Naive B cell (primary cell): ENCODE measurements around the gene PRAC2. TPM values are rescaled to one million over a fixed set of nuclear protein-coding genes. Genes with fewer than 3 reads are reported as not detected.

Source experiments
- ATAC-seq, 2 donors: fragments of 150-1000 bp; cut with Tn5 transposase; 2 replicates each; pipeline ENCODE4 v1.10.0; 2021; ENCODE audit warnings: low read depth in 2 of 2, mild to moderate bottlenecking in 2 of 2, moderate library complexity in 2 of 2
- DNase-seq: peaks from one replicate; pipeline ENCODE4 v3.0.0; 2022
- H3K27ac Mint-ChIP-seq, 6 donors: one replicate each; pipeline ENCODE4 v1.8.0; 2020 to 2022; ENCODE audit warnings: mild to moderate bottlenecking in 6 of 6, mixed read lengths in 6 of 6, moderate library complexity in 5 of 6, inconsistent platforms in 2 of 6
- H3K27me3 Mint-ChIP-seq, 3 donors: one replicate each; pipeline ENCODE4 v1.8.0; 2021 to 2022; ENCODE audit warnings: mixed read lengths in 3 of 3, mild to moderate bottlenecking in 1 of 3
- H3K36me3 Mint-ChIP-seq, 2 donors: one replicate each; pipeline ENCODE4 v1.8.0; 2020 to 2022; ENCODE audit warnings: mixed read lengths in 2 of 2, inconsistent platforms in 1 of 2, mild to moderate bottlenecking in 1 of 2
- H3K4me1 Mint-ChIP-seq, 3 donors: one replicate each; pipeline ENCODE4 v1.8.0; 2020 to 2022; ENCODE audit warnings: mixed read lengths in 3 of 3, inconsistent platforms in 1 of 3, mild to moderate bottlenecking in 1 of 3, moderate library complexity in 1 of 3
- H3K4me3 Mint-ChIP-seq, 8 donors: one replicate each; pipeline ENCODE4 v1.8.0; 2020 to 2022; ENCODE audit warnings: mild to moderate bottlenecking in 8 of 8, mixed read lengths in 8 of 8, moderate library complexity in 8 of 8, inconsistent platforms in 2 of 8
- H3K9me3 Mint-ChIP-seq, 7 donors: one replicate each; pipeline ENCODE4 v1.8.0; 2020 to 2022; ENCODE audit warnings: mixed read lengths in 7 of 7, mild to moderate bottlenecking in 5 of 7, inconsistent platforms in 2 of 7, moderate library complexity in 1 of 7
- polyA plus RNA-seq, 6 donors: library from polyadenylated mRNA; unstranded; fragments of 300-500 nt; fragmentation: Illumina TruSeq; gene quantifications; one replicate each; pipeline ENCODE4 v1.2.3, GENCODE V29; 2021; ENCODE audit warnings: low read depth in 6 of 6

Gene PRAC2
- not detected for polyA plus RNA-seq

DNA sequence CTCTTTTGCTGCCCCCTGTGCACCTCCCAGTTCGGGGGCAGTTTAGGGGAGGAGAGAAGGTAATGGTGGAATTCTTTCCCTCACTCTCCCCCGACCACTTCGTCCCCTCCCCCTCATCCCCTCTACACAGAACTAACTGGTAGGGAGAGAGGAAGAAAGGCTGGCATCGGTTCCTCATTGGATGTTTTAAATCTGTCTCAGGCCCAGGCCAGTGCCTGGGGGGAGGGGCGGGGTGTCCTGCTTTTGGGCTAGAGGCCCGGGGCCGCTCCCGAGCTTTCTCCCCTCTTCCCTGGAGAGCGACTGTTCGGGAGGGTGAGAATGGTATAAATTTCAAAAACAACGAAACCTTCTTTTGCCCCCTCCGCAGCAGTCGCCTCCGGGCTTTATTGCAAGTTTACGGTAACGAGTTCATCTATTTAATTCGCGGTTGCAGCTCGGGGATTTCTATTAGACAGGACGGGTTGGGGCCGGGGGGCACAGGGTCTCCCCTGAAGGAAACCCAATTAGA is at the start of gene PRAC2:
PRAC2 (plus strand) TSS at position 271 of the 508 bp plus-strand sequence. CDS start 1,226 bp downstream, outside the sequence.
- Mint-ChIP-seq H3K4me1 (peaks cover 27 to 64% (median 55%) of the 10 kb centered on the region in 3 donors), H3K36me3 (peaks cover 6 to 11% of the 10 kb centered on the region in 2 donors), H3K27ac (peak within 1 kb of the TSS in 5 of 6 donors; percentile 60 to 97 (median 91)), H3K27me3 (peaks cover 81 to 95% (median 82%) of the 10 kb centered on the region in 3 donors), H3K9me3 (peaks cover 3 to 34% (median 8%) of the 10 kb centered on the region in 7 donors), H3K4me3 (peak within 1 kb of the TSS; percentile 19 to 87 (median 69))
- ATAC-seq (no peak), DNase-seq (no peak)

DNA sequence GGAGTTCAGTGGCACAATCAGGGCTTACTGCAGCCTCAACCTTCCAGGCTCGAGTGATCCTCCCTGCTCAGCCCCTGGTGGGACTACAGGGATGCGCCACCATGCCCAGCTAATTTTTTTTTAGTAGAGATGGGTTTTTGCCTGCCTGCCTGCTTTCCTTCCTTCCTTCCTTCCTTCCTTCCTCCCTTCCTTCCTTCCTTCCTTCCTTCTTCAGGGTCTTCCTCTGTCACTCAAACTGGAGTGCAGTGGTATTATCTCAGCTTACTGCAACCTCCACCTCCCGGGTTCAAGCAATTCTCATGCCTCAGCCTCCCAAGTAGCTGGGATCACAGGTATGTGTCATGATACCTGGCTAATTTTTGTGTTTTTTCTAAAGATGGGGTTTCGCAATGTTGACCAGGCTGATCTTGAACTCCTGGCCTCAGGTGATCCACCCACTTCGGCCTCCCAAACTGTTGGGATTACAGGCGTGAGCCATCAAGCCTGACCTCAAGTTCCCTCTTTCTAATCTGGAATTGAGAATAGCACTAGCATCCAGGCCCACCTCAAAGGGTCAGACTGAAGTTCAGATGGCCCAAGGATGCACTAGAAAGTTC is 45.9 kb upstream of the PRAC2 start:
- H3K36me3 Mint-ChIP-seq: no peaks in the 10 kb centered on the region
- no peaks in the 10 kb centered on the region for H3K9me3 Mint-ChIP-seq
- H3K4me1 Mint-ChIP-seq: peaks cover 0 to 6% (median 3%) of the 10 kb centered on the region in 3 donors
- peaks cover 54 to 61% (median 58%) of the 10 kb centered on the region in 3 donors for H3K27me3 Mint-ChIP-seq
- no peak for DNase-seq
- H3K4me3 Mint-ChIP-seq: no peak overlapping the region
- no peak for ATAC-seq
- no peak overlapping the region for H3K27ac Mint-ChIP-seq

DNA sequence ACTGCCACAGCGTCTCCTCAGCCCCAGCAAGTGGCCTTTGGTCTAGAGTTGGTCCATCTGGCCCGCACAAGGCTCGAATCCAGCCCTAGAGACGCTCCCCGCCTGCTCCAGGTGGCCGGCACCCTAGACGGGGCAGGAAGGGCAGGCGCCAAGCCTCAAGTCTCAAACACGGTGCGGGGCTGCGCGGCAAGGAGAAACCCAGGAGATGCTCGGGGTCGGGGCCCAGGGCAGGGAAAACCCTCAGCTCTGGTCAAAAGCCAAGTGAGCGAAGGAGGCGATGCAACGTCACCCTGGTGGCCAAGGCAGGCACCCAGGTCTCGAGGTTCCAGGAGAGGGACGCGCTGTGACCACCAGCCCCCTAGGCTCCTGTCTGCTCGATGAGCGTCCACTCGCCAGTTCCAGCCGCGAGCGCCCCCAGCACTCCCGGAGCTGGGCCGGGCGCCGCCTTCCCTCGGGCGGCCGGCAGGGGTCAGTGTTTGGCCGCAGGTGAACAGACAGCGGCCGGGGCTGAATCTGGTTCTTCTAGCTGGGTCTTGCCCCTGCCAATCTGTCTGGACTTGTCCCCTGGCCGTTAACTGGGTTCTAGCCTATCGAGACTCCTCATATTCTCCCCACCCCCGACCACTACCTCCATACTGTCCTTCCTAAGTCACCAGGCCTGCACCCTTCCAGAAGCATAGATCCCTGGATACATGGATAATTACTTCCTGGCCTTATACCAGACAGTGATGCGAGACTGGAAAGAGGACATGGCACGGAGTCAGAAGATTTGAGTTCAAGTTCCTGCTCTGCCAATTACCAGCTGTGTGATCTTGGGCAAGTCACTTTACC is 44.6 kb upstream of the PRAC2 start:
- no peaks in the 10 kb centered on the region for H3K36me3 Mint-ChIP-seq
- peak overlapping the region in 1 of 6 donors; percentile 89 for H3K27ac Mint-ChIP-seq
- no peaks in the 10 kb centered on the region for H3K9me3 Mint-ChIP-seq
- ATAC-seq (peak; percentile 91 to 94), DNase-seq (peak; percentile 56)
- peak overlapping the region in 1 of 8 donors; percentile 63 for H3K4me3 Mint-ChIP-seq
- peaks cover 0 to 6% (median 3%) of the 10 kb centered on the region in 3 donors for H3K4me1 Mint-ChIP-seq
- peaks cover 52 to 70% (median 57%) of the 10 kb centered on the region in 3 donors for H3K27me3 Mint-ChIP-seq

DNA sequence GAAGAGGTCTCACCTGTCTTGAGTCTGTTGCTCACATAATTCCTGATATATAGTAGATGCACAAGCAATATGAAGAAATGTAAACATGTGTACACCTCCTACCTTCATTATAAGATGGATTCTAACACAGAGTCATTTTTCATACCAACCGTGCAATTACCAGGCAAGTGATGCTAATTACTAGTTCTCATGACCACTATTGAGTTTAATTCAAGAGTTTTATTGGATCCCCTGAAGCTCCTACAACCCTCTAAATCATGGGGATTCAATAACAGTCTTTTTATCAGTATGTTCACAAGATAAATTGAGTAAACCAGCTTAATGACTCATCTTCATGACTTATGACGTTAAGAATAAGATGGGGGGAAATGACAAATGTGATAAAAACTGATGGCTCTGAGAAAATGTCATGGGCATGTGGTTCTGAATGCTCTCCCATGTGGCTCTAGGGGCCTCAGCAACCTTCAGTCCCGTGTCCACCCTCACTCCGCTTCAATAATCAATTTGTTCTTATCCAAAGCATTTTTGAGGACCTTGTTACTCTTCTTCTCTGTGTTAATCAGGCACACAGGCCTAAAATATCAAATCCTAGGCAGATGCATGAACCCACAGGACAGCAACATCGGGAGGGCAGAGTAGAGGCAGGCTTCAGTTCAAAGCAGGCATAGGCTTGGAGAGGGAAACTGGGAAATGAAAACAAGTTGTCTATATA is 43.4 kb upstream of the PRAC2 start:
- DNase-seq (no peak), ATAC-seq (no peak)
- peaks cover 54 to 76% (median 58%) of the 10 kb centered on the region in 3 donors for H3K27me3 Mint-ChIP-seq
- H3K36me3 Mint-ChIP-seq: no peaks in the 10 kb centered on the region
- H3K27ac Mint-ChIP-seq: no peak overlapping the region
- H3K9me3 Mint-ChIP-seq: no peaks in the 10 kb centered on the region
- H3K4me1 Mint-ChIP-seq: peaks cover 0 to 6% (median 3%) of the 10 kb centered on the region in 3 donors
- H3K4me3 Mint-ChIP-seq: no peak overlapping the region

DNA sequence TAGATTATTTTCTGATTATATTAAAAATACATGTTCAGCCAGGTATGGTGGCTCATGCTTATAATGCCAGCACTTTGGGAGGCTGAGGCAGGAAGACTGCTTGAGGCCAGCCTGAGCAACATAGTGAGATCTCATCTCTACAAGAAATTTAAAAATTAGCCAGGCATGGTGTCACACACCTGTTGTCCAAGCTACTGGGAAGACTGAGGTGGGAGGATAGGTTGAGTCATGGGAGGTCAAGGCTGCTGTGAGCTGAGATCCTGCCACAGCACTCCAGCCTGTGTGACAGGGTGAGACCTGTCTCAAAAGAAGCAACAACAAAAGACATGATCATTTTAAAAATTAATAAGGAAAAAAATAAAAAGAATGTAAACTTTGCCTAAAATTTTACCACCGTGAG is 41.4 kb upstream of the PRAC2 start:
- H3K27me3 Mint-ChIP-seq: peaks cover 44 to 68% (median 57%) of the 10 kb centered on the region in 3 donors
- H3K27ac Mint-ChIP-seq: no peak overlapping the region

DNA sequence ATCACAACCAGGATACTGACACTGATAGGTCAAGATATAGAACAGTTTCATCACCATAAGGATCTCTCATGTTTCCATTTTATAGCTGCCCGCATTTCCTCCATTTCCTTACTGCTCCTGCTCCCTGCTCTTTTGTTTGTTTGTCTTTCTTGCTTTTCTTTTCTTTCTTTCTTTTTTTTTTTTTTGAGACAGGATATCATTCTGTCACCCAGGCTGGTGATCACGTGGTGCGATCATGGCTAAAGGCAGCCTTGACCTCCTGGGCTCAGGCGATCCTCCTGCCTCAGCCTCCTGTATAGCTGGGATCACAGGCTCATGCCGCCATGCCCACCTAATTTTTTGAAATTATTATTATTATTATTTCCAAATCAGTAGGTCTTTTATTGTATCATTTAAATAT is 32.3 kb upstream of the PRAC2 start:
- peaks cover 2 to 11% (median 5%) of the 10 kb centered on the region in 7 donors for H3K9me3 Mint-ChIP-seq
- ATAC-seq (no peak), DNase-seq (no peak)
- H3K27ac Mint-ChIP-seq: no peak overlapping the region
- H3K4me1 Mint-ChIP-seq: no peaks in the 10 kb centered on the region
- peaks cover 5 to 13% of the 10 kb centered on the region in 2 donors for H3K36me3 Mint-ChIP-seq
- H3K4me3 Mint-ChIP-seq: no peak overlapping the region
- H3K27me3 Mint-ChIP-seq: peaks cover 25 to 39% (median 30%) of the 10 kb centered on the region in 3 donors

More for the DNA sequence above, 41.4 kb upstream of the PRAC2 start:
- DNase-seq (no peak), ATAC-seq (no peak)
- no peak overlapping the region for H3K4me3 Mint-ChIP-seq
- H3K9me3 Mint-ChIP-seq: no peaks in the 10 kb centered on the region
- peaks cover 0 to 6% (median 3%) of the 10 kb centered on the region in 3 donors for H3K4me1 Mint-ChIP-seq
- H3K36me3 Mint-ChIP-seq: no peaks in the 10 kb centered on the region

DNA sequence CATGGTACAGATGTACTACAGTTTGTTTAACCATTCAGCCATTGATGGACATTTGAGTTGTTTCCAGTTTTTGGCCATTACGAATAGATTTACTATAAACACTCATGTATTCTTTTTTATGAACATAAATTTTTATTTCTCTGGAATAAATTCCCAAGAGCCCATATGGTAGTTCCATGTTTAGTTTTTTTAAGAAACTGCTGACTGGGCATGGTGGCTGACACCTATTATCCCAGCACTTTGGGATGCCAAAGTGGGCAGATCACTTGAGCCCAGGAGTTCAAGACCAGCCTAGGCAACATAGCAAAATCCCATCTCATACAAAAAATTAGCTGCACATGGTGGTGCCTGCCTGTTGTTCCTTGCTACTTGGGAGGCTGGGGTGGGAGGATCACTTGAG is 30.9 kb upstream of the PRAC2 start:
- H3K4me3 Mint-ChIP-seq: no peak overlapping the region
- H3K9me3 Mint-ChIP-seq: peaks cover 2 to 18% (median 5%) of the 10 kb centered on the region in 7 donors
- H3K4me1 Mint-ChIP-seq: no peaks in the 10 kb centered on the region
- H3K27me3 Mint-ChIP-seq: peaks cover 36 to 47% (median 43%) of the 10 kb centered on the region in 3 donors
- no peak overlapping the region for H3K27ac Mint-ChIP-seq
- no peak for DNase-seq
- no peak for ATAC-seq
- H3K36me3 Mint-ChIP-seq: peaks cover 5 to 13% of the 10 kb centered on the region in 2 donors

DNA sequence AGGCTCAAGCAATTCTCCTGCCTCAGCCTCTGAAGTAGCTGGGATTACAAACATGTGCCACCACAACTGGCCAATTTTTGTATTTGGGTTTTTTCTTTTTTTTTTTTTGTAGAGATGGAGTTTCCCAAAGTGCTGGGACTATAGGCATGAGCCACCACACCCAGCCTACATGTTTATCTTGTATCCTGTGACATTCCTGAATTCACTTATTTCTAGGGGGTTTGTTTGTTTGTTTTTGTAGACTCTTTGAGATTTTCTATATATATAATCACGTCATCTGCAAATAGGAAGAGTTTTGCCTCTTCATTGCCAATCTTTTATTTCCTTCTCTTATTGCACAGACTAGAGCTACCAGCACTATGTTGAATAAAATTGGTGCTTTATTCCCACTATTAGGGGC is 29.8 kb upstream of the PRAC2 start:
- Mint-ChIP-seq H3K27ac (no peak overlapping the region), H3K4me3 (no peak overlapping the region), H3K36me3 (peaks cover 5 to 13% of the 10 kb centered on the region in 2 donors), H3K9me3 (peaks cover 2 to 18% (median 5%) of the 10 kb centered on the region in 7 donors), H3K27me3 (peaks cover 37 to 58% (median 52%) of the 10 kb centered on the region in 3 donors), H3K4me1 (no peaks in the 10 kb centered on the region)
- ATAC-seq (no peak), DNase-seq (no peak)

DNA sequence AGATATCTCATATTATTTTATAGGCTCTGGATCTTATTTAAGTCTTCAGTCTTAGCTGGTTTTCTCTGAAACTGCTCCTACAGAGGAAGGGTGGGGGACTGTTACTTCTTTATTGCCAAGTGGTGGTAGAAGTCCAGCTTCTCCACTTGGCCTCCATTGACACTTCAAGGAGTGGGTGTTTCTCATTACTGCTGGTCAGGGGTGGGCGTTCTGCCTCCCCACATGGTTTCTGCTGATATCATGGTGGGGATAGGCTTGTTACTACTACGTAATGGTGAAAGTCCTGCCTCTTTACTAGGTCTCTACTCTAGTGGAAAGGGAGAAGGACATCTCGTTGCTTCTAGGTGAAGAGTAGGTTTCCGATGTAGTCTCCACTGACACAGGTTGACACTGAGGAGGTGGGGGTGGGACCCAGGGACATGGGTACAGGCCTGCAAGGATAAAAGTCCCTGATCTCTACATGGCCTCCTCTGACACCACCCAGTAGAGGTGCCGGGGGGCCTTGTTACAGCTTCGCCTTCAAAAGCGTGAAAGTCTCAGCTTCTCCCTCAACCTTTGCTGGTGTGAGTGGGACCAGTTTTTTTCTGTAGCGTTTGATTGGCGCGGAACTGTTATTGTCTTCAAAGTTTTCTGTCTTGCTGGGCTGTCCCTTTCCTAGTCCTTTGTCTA is 21.0 kb upstream of the PRAC2 start:
- H3K27me3 Mint-ChIP-seq: peaks cover 54 to 87% (median 82%) of the 10 kb centered on the region in 3 donors
- no peaks in the 10 kb centered on the region for H3K36me3 Mint-ChIP-seq
- no peak for DNase-seq
- H3K27ac Mint-ChIP-seq: peak overlapping the region in 1 of 6 donors; percentile 17
- no peak overlapping the region for H3K4me3 Mint-ChIP-seq
- H3K9me3 Mint-ChIP-seq: no peaks in the 10 kb centered on the region
- ATAC-seq: no peak
- no peaks in the 10 kb centered on the region for H3K4me1 Mint-ChIP-seq

DNA sequence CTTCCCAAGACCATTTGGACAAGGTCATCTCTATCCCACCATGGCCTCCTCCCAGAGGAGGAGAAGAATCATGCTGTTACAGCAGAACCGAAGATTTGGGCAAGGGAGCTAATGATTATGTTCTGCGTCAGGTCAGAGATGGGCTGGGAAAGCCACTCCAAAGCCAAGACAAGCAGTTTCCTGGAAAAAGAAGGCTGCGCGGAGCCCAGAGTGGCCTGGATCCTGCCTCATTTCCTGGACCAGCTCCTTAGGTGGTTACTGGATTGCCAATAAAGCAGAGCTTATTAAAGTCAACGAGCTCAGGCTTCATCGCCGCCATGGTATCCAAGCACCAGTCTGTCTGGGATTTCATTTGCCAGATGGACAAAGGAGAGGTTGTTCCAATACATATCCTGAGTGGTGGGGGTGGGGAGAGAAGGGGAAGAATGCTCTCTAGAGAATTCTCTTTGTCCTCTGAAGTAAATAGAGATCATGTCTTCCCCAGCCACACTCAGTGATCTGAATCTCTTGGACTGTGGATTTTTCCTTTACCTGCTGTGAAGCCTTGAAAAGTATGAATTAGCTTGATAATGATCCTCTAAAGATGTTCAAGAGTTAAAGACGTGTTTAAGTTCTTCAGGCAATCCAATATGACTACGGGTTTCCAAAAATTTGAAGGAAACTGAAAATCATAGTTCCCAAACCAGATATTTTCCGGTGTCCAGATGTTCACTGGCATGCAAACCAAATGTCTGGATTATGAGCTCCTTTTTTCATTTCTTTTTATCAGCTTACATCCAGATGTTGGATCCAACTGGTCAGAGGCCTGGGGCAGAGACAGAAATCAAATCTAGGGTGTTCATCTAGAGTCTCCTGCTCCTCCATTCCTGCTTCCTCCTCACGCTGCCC is 18.4 kb upstream of the PRAC2 start:
- no peaks in the 10 kb centered on the region for H3K4me1 Mint-ChIP-seq
- H3K27me3 Mint-ChIP-seq: peaks cover 64 to 89% (median 88%) of the 10 kb centered on the region in 3 donors
- H3K36me3 Mint-ChIP-seq: no peaks in the 10 kb centered on the region
- DNase-seq: no peak
- no peaks in the 10 kb centered on the region for H3K9me3 Mint-ChIP-seq
- no peak overlapping the region for H3K27ac Mint-ChIP-seq
- no peak overlapping the region for H3K4me3 Mint-ChIP-seq
- no peak for ATAC-seq

DNA sequence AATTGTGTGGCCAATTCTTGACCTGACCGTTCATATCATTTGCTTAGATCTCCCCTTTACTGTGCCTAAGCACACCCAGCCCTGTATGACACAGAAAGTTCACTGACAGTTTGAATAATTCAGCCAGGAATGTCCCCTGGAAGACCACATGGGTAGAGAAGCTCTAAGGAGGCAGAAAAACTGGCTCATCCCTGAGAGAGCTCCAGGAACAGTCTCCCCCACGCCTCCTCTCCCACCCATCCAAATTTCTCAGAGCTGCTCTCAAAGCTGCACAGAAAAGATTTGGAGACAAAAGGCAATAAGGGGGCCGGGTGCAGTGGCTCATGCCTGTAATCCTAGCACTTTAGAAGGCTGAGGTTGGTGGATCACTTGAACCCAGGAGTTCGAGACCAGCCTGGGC is 11.9 kb upstream of the PRAC2 start:
- no peak overlapping the region for H3K27ac Mint-ChIP-seq
- DNase-seq (no peak), ATAC-seq (no peak)
- H3K9me3 Mint-ChIP-seq: no peaks in the 10 kb centered on the region
- no peaks in the 10 kb centered on the region for H3K4me1 Mint-ChIP-seq
- peaks cover 48 to 77% (median 58%) of the 10 kb centered on the region in 3 donors for H3K27me3 Mint-ChIP-seq
- H3K36me3 Mint-ChIP-seq: no peaks in the 10 kb centered on the region
- no peak overlapping the region for H3K4me3 Mint-ChIP-seq
